Liver (tissue), 9 donors: ENCODE measurements around the gene UGCG. TPM values are rescaled to one million over a fixed set of nuclear protein-coding genes. Genes with fewer than 3 reads are reported as not detected.

Experiments used
- DNase-seq: peaks from one replicate; pipeline ENCODE4 v3.0.0-alpha.2; 2017; ENCODE audit warnings: low spot score
- H3K27ac ChIP-seq, 2 donors: one replicate each; pipeline ENCODE4 v1.7.0; 2013; ENCODE audit warnings: inconsistent platforms in 2 of 2, low read length in 2 of 2, control low read depth in 1 of 2, low read depth in 1 of 2, mild to moderate bottlenecking in 1 of 2
- H3K27me3 ChIP-seq, 4 donors: one replicate each; pipeline versions ENCODE4 v1.6.1 to v1.7.0; 2013; ENCODE audit warnings: low read length in 3 of 4, inconsistent platforms in 1 of 4, mild to moderate bottlenecking in 1 of 4, moderate library complexity in 1 of 4; ENCODE audit not compliant: control insufficient read depth in 4 of 4, insufficient read depth in 4 of 4
- H3K36me3 ChIP-seq, 4 donors: one replicate each; pipeline versions ENCODE4 v1.6.1 to v1.7.0; 2013; ENCODE audit warnings: low read length in 3 of 4, mild to moderate bottlenecking in 3 of 4, low read depth in 1 of 4, moderate library complexity in 1 of 4; ENCODE audit not compliant: control insufficient read depth in 4 of 4, insufficient read depth in 3 of 4
- H3K4me1 ChIP-seq, 4 donors: one replicate each; pipeline versions ENCODE4 v1.6.1 to v1.7.0; 2013; ENCODE audit warnings: low read length in 3 of 4, mild to moderate bottlenecking in 3 of 4, moderate library complexity in 1 of 4; ENCODE audit not compliant: control insufficient read depth in 4 of 4, insufficient read depth in 4 of 4
- H3K4me3 ChIP-seq, 3 donors: one replicate each; pipeline versions ENCODE4 v1.6.1 to v1.7.0; 2013; ENCODE audit warnings: low read length in 3 of 3, control low read depth in 1 of 3, low read depth in 1 of 3, mild to moderate bottlenecking in 1 of 3
- H3K9ac ChIP-seq, 2 donors: one replicate each; pipeline ENCODE4 v1.7.0; 2013; ENCODE audit warnings: low read length in 2 of 2, mild to moderate bottlenecking in 2 of 2, moderate library complexity in 2 of 2, control low read depth in 1 of 2, low read depth in 1 of 2
- H3K9me3 ChIP-seq, 4 donors: one replicate each; pipeline versions ENCODE4 v1.6.1 to v1.7.0; 2013; ENCODE audit warnings: low read length in 3 of 4; ENCODE audit not compliant: control insufficient read depth in 4 of 4
- ATF3 ChIP-seq: IDR thresholded peaks from 2 replicates; pipeline ENCODE4 v1.6.1; 2016; ENCODE audit warnings: antibody characterized with exemption
- CTCF ChIP-seq: fragments of 150-350 bp; IDR thresholded peaks from 2 replicates; pipeline ENCODE4 v1.5.1; 2017; ENCODE audit warnings: improper control_type of control experiment, low read depth, low read length; ENCODE audit not compliant: missing input control
- EGR1 ChIP-seq, 2 donors: IDR thresholded peaks; 2 replicates each; pipeline ENCODE4 v1.6.1; 2016 to 2018; ENCODE audit warnings: antibody characterized with exemption in 2 of 2, low read depth in 2 of 2
- FOXA1 ChIP-seq: IDR thresholded peaks from 2 replicates; pipeline ENCODE4 v1.6.1; 2016; ENCODE audit warnings: antibody characterized with exemption
- FOXA2 ChIP-seq: IDR thresholded peaks from 2 replicates; pipeline ENCODE4 v1.6.1; 2016; ENCODE audit warnings: antibody characterized with exemption
- GABPA ChIP-seq, 2 donors: IDR thresholded peaks in 1 of 2; conservative IDR thresholded peaks in 1 of 2; 2 replicates each; pipeline ENCODE4 v1.6.1; 2016; ENCODE audit warnings: antibody characterized with exemption in 2 of 2, mild to moderate bottlenecking in 1 of 2, moderate library complexity in 1 of 2
- HNF4A ChIP-seq, 2 donors: conservative IDR thresholded peaks; 2 replicates each; pipeline ENCODE4 v1.6.1; 2016; ENCODE audit warnings: antibody characterized with exemption in 2 of 2, mild to moderate bottlenecking in 2 of 2
- HNF4G ChIP-seq: IDR thresholded peaks from 2 replicates; pipeline ENCODE4 v1.6.1; 2016; ENCODE audit warnings: antibody characterized with exemption
- JUND ChIP-seq, 2 donors: IDR thresholded peaks; 2 replicates each; pipeline ENCODE4 v1.6.1; 2016; ENCODE audit warnings: antibody characterized with exemption in 2 of 2
- MAX ChIP-seq: IDR thresholded peaks from 2 replicates; pipeline ENCODE4 v1.6.1; 2016; ENCODE audit warnings: antibody characterized with exemption
- NR2F2 ChIP-seq: IDR thresholded peaks from 2 replicates; pipeline ENCODE4 v1.6.1; 2016; ENCODE audit warnings: antibody characterized with exemption
- RAD21 ChIP-seq, 2 donors: IDR thresholded peaks; 2 replicates each; pipeline ENCODE4 v1.6.1; 2016; ENCODE audit warnings: antibody characterized with exemption in 2 of 2, mild to moderate bottlenecking in 2 of 2
- REST ChIP-seq: IDR thresholded peaks from 2 replicates; pipeline ENCODE4 v1.6.1; 2016; ENCODE audit warnings: antibody characterized with exemption, mild to moderate bottlenecking
- RXRA ChIP-seq, 2 donors: IDR thresholded peaks; 2 replicates each; pipeline ENCODE4 v1.6.1; 2017 to 2018; ENCODE audit warnings: antibody characterized with exemption in 2 of 2, mild to moderate bottlenecking in 1 of 2
- SP1 ChIP-seq: IDR thresholded peaks from 2 replicates; pipeline ENCODE4 v1.6.1; 2018; ENCODE audit warnings: antibody characterized with exemption, mild to moderate bottlenecking
- TAF1 ChIP-seq: conservative IDR thresholded peaks from 2 replicates; pipeline ENCODE4 v1.6.1; 2016; ENCODE audit warnings: antibody characterized with exemption, mild to moderate bottlenecking
- YY1 ChIP-seq: IDR thresholded peaks from 2 replicates; pipeline ENCODE4 v1.6.1; 2016; ENCODE audit warnings: antibody characterized with exemption, mild to moderate bottlenecking
- ZBTB33 ChIP-seq: IDR thresholded peaks from 2 replicates; pipeline ENCODE4 v1.6.1; 2016; ENCODE audit warnings: antibody characterized with exemption
- WGBS: extraction: QIAGEN DNeasy Blood & Tissue Kit; methylation state at CpG from one replicate; pipeline ENCODE4 v1.1.7; 2013; 5-methylcytosine and 5-hydroxymethylcytosine counted together
- polyA plus RNA-seq, 2 donors: library from polyadenylated mRNA; stranded (reverse) in 1 of 2; unstranded in 1 of 2; fragments of 200-250 nt in 1 of 2; fragments of >200 nt in 1 of 2; fragmentation: Nextera tagmentation in 1 of 2; extraction: Ambion mirVana in 1 of 2; gene quantifications; one replicate each; pipeline versions ENCODE4 v1.2.1 to v1.2.3, GENCODE V29; 2013 to 2015
- total RNA-seq, 2 donors: library from RNA; depleted of rRNA; stranded (reverse); fragments of >200 nt; gene quantifications; one replicate each; pipeline ENCODE4 v1.2.3, GENCODE V29; 2014
- donor health status: healthy.
- donor health status: healthy.
- donor health status: healthy.
- donor health status: healthy.
- donor health status: healthy.

The UGCG gene
- total and polyA plus RNA-seq, 4 donors: 5.2 to 44.2 (median 12.0) TPM

- WGBS: 91% methylated on average over 2 of the region's 2 CpGs
- H3K36me3 ChIP-seq: no peaks in the 10 kb centered on the region
- no peak overlapping the region for H3K9ac ChIP-seq
- H3K4me3 ChIP-seq: no peak overlapping the region
- no peaks in the 10 kb centered on the region for H3K27me3 ChIP-seq
- H3K4me1 ChIP-seq: no peaks in the 10 kb centered on the region
- no peak for DNase-seq
- no peak overlapping the region for H3K27ac ChIP-seq
- no peaks in the 10 kb centered on the region for H3K9me3 ChIP-seq
- TF ChIP-seq REST: no peak
- TF ChIP-seq ATF3: no peak
- no peak for TF ChIP-seq FOXA2
- no peak for TF ChIP-seq NR2F2
- no peak for TF ChIP-seq TAF1
- TF ChIP-seq JUND (IDR thresholded peaks at IDR 0.05): no peak
- no peak for TF ChIP-seq MAX
- TF ChIP-seq RXRA (IDR thresholded peaks at IDR 0.05): no peak
- TF ChIP-seq FOXA1: no peak
- TF ChIP-seq HNF4A (conservative IDR thresholded peaks at IDR 0.05): no peak
- TF ChIP-seq HNF4G: no peak
- no peak for TF ChIP-seq EGR1 (IDR thresholded peaks at IDR 0.05; ENCODE audit: low read depth in 2 of 2)
- no peak for TF ChIP-seq YY1
- no peak for TF ChIP-seq CTCF
- TF ChIP-seq RAD21 (IDR thresholded peaks at IDR 0.05): no peak
- TF ChIP-seq SP1: no peak
- no peak for TF ChIP-seq GABPA (IDR thresholded peaks at IDR 0.05 in 1 of 2, conservative IDR thresholded peaks at IDR 0.05 in 1 of 2)
These were observed 19.2 kb upstream of the UGCG start for GRCh38 chr9:111877420-111877819.

GRCh38 chr9:111878946-111879345 is 17.7 kb upstream of the UGCG start:
- no peaks in the 10 kb centered on the region for H3K9me3 ChIP-seq
- TF ChIP-seq EGR1 (IDR thresholded peaks at IDR 0.05; ENCODE audit: low read depth in 2 of 2) (no peak), ZBTB33 (no peak), HNF4A (conservative IDR thresholded peaks at IDR 0.05) (no peak), REST (no peak), RXRA (IDR thresholded peaks at IDR 0.05) (no peak), SP1 (no peak), FOXA1 (no peak), TAF1 (no peak), ATF3 (no peak)
- no peak overlapping the region for H3K9ac ChIP-seq
- H3K27me3 ChIP-seq: no peaks in the 10 kb centered on the region
- no peaks in the 10 kb centered on the region for H3K4me1 ChIP-seq
- H3K4me3 ChIP-seq: no peak overlapping the region
- H3K27ac ChIP-seq: no peak overlapping the region
- no peaks in the 10 kb centered on the region for H3K36me3 ChIP-seq
- WGBS: 73% methylated on average over 3 of the region's 3 CpGs
- no peak for DNase-seq
